OCI-LY7 (cell line): ENCODE data around the gene GRB10. TPM values are rescaled to one million over a fixed set of nuclear protein-coding genes. Genes with fewer than 3 reads are reported as not detected.

ENCODE experiments used
- BruUV-seq: library from RNA; stranded (reverse); fragments of 400-500 nt; replicated peaks from 2 replicates; lab custom pipeline; 2021; lab: Mats Ljungman, UMichigan
- CTCF ChIA-PET: fragments of 300-600 bp; sonication (Branson Sonifier 250); formaldehyde crosslinking; loops from one replicate; lab custom pipeline; 2022; ENCODE audit warnings: antibody characterized with exemption; ENCODE audit not compliant: unreplicated experiment; lab: Charles Lee
- POLR2A ChIA-PET: fragments of 300-600 bp; sonication (Branson Sonifier 250); formaldehyde crosslinking; loops from one replicate; lab custom pipeline; 2022; ENCODE audit warnings: antibody characterized with exemption; lab: Charles Lee
- DNase-seq: peaks from one replicate; pipeline ENCODE4 v3.0.0-alpha.2; 2015; ENCODE audit warnings: low spot score
- H2AFZ ChIP-seq: fragments of 200-600 bp; sonication (generic), shearing (Covaris generic); 2 replicates; pipeline ENCODE4 v1.6.1; 2014; ENCODE audit warnings: mild to moderate bottlenecking, antibody characterized with exemption, low read length, moderate library complexity
- H3K27ac ChIP-seq: fragments of 200-600 bp; sonication (generic); 2 replicates; pipeline ENCODE4 v1.5.1; 2014; ENCODE audit warnings: mixed run types, low read depth, mild to moderate bottlenecking, moderate library complexity, low read length, inconsistent platforms; ENCODE audit not compliant: poor library complexity, severe bottlenecking
- H3K36me3 ChIP-seq: fragments of 200-600 bp; sonication (generic); 2 replicates; pipeline ENCODE4 v1.6.1; 2014; ENCODE audit warnings: mild to moderate bottlenecking, antibody characterized with exemption, low read length, moderate library complexity, mixed read lengths; ENCODE audit not compliant: insufficient read depth
- H3K4me1 ChIP-seq: fragments of 200-600 bp; sonication (generic); 2 replicates; pipeline ENCODE4 v1.5.1; 2014; ENCODE audit warnings: mild to moderate bottlenecking, low read length; ENCODE audit not compliant: insufficient read depth, poor library complexity, severe bottlenecking
- H3K4me2 ChIP-seq: fragments of 200-600 bp; sonication (generic); 2 replicates; pipeline ENCODE4 v1.6.1; 2014; ENCODE audit warnings: mild to moderate bottlenecking, low read length
- H3K4me3 ChIP-seq: fragments of 200-600 bp; sonication (generic); 2 replicates; pipeline ENCODE4 v1.5.1; 2014; ENCODE audit warnings: mild to moderate bottlenecking, low read depth, low read length; ENCODE audit not compliant: poor library complexity, severe bottlenecking
- H3K79me2 ChIP-seq: fragments of 200-600 bp; sonication (generic); 2 replicates; pipeline ENCODE4 v1.6.1; 2016; ENCODE audit warnings: low read depth, mild to moderate bottlenecking, low read length, moderate library complexity, mixed read lengths; ENCODE audit not compliant: insufficient read depth
- H3K9me2 ChIP-seq: fragments of 200-600 bp; sonication (generic); 2 replicates; pipeline ENCODE4 v1.6.1; 2016; ENCODE audit warnings: mild to moderate bottlenecking, low read length, mixed read lengths; ENCODE audit not compliant: insufficient read depth
- H3K9me3 ChIP-seq: fragments of 200-600 bp; sonication (generic); 2 replicates; pipeline ENCODE4 v1.6.1; 2014; ENCODE audit warnings: mild to moderate bottlenecking, mixed run types, low read length, mixed read lengths
- H4K20me1 ChIP-seq: fragments of 200-600 bp; sonication (generic); 2 replicates; pipeline ENCODE4 v1.6.1; 2014; ENCODE audit warnings: mild to moderate bottlenecking, antibody characterized with exemption, low read length, moderate library complexity, mixed read lengths; ENCODE audit not compliant: insufficient read depth
- EZH2phosphoT487 ChIP-seq: fragments of 200-600 bp; sonication (generic); IDR thresholded peaks from 2 replicates; pipeline ENCODE4 v1.6.1; 2018; ENCODE audit warnings: low read depth, borderline replicate concordance, mild to moderate bottlenecking, mixed run types, antibody characterized with exemption, low read length, moderate library complexity, mixed read lengths
- intact Hi-C: fragments of 100-400 bp; cut with micrococcal nuclease; formaldehyde crosslinking; loops from one replicate; pipeline ENCODE4 v1.10.0; 2022; ENCODE audit not compliant: unreplicated experiment
- total RNA-seq, 2 experiments: library from RNA; depleted of rRNA in 1 of 2; stranded (reverse); fragments of >200 nt in 1 of 2; shearing (Covaris generic) in 1 of 2; gene quantifications; 2 replicates each; pipeline ENCODE4 v1.2.3, GENCODE V29; 2014 to 2022
- TF ChIP-seq, protein P1 (sequence below): fragments of 200-600 bp; sonication (generic); conservative IDR thresholded peaks from 2 replicates; pipeline ENCODE4 v1.5.1; 2014; ENCODE audit warnings: mild to moderate bottlenecking, antibody characterized with exemption, low read length, moderate library complexity, mixed read lengths

GRB10 gene
- total RNA-seq, 2 experiments from 2014 or later: not detected

DNA sequence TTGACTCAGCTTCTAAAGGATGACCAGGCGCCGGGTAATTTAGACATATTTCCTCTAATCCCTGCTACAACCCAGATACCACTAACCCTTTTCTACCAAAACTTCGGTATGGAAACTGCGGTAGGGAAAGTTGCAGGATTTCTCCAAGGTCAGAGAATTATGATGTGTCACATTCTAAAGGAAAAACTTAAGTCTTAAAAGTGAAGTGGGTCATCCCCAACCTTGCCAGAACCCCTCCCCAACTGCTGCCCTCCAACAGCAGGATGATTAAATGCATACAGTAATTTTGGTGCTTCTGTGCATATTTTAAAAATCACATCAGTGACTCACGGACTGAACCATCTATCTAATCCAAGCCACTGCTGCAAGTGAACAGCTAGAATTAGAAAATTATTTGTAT is 52.7 kb downstream of the GRB10 start:
- POLR2A ChIA-PET: no interaction called here
- no peak overlapping the region for H3K4me2 ChIP-seq
- BruUV-seq: no TSS peak

DNA sequence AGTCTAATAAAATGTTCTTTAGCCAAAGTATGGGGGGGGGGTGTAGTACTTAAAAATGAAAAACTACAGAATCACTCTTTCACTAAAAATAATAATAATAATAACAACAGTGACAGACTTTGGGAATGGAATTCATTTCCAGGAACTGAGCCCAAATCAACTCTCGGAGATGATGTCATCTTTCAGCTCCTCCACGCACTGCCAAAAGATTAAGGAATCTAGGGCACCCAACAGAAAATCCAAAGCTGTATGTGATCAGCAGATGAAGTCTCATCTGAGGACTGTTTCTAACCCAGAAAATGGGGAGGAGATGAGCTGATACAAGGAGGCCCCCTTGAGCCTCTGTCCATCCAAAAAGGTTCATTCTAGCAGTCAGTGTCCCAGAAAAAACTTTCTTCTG is 54.5 kb downstream of the GRB10 start:
- H3K4me2 ChIP-seq: no peak overlapping the region
- CTCF ChIA-PET: no interaction called here
- DNase-seq: no peak
- intact Hi-C loops: no loop called here
- TF ChIP-seq, protein P1, sequence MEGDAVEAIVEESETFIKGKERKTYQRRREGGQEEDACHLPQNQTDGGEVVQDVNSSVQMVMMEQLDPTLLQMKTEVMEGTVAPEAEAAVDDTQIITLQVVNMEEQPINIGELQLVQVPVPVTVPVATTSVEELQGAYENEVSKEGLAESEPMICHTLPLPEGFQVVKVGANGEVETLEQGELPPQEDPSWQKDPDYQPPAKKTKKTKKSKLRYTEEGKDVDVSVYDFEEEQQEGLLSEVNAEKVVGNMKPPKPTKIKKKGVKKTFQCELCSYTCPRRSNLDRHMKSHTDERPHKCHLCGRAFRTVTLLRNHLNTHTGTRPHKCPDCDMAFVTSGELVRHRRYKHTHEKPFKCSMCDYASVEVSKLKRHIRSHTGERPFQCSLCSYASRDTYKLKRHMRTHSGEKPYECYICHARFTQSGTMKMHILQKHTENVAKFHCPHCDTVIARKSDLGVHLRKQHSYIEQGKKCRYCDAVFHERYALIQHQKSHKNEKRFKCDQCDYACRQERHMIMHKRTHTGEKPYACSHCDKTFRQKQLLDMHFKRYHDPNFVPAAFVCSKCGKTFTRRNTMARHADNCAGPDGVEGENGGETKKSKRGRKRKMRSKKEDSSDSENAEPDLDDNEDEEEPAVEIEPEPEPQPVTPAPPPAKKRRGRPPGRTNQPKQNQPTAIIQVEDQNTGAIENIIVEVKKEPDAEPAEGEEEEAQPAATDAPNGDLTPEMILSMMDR: no peak
- TF ChIP-seq EZH2phosphoT487: no peak
- POLR2A ChIA-PET: no interaction called here
- no peaks in the 10 kb centered on the region for H3K4me1 ChIP-seq
- H4K20me1 ChIP-seq: no peaks in the 10 kb centered on the region
- no peaks in the 10 kb centered on the region for H3K9me3 ChIP-seq
- H2AFZ ChIP-seq: no peak overlapping the region
- no peaks in the 10 kb centered on the region for H3K9me2 ChIP-seq
- H3K36me3 ChIP-seq: no peaks in the 10 kb centered on the region
- no peaks in the 10 kb centered on the region for H3K79me2 ChIP-seq
- no peak overlapping the region for H3K4me3 ChIP-seq
- H3K27ac ChIP-seq: no peak overlapping the region
- no TSS peak for BruUV-seq

More for the DNA sequence above, 52.7 kb downstream of the GRB10 start:
- TF ChIP-seq, protein P1: no peak
- TF ChIP-seq EZH2phosphoT487: no peak
- Histone ChIP-seq H2AFZ (no peak overlapping the region), H3K4me1 (no peaks in the 10 kb centered on the region), H3K27ac (no peak overlapping the region), H3K9me2 (no peaks in the 10 kb centered on the region), H3K36me3 (no peaks in the 10 kb centered on the region), H3K9me3 (no peaks in the 10 kb centered on the region), H3K4me3 (no peak overlapping the region), H4K20me1 (no peaks in the 10 kb centered on the region), H3K79me2 (no peaks in the 10 kb centered on the region)
- intact Hi-C loops: no loop called here
- CTCF ChIA-PET: no interaction called here
- DNase-seq: no peak

DNA sequence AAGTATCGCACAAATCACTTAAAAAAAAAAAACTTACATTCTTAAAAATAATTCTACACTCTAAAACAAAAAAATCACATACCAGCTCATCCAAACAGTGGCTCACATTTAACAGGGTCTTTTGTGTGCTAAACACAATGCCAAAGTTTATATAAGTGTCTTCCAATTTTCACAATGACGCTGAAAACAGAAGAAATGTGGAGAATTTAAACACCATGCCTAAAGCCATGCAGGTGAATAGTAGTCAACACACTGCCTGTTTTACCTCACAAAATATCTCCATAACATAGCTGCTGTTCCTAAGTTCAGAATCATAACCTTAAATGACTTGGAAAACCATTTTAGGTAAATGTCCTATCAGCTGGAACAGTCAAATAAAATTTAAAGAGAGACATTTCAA is 55.0 kb downstream of the GRB10 start:
- ChIA-PET CTCF (no interaction called here), POLR2A (no interaction called here)
- Histone ChIP-seq H3K4me3 (no peak overlapping the region), H3K9me2 (no peaks in the 10 kb centered on the region), H3K4me1 (no peaks in the 10 kb centered on the region), H3K27ac (no peak overlapping the region), H3K9me3 (no peaks in the 10 kb centered on the region), H4K20me1 (no peaks in the 10 kb centered on the region), H2AFZ (no peak overlapping the region), H3K4me2 (no peak overlapping the region), H3K36me3 (no peaks in the 10 kb centered on the region), H3K79me2 (no peaks in the 10 kb centered on the region)
- TF ChIP-seq, protein P1: no peak
- TF ChIP-seq EZH2phosphoT487: no peak
- intact Hi-C loops: no loop called here
- no peak for DNase-seq
- no TSS peak for BruUV-seq
